Hepatocyte (in vitro differentiated cells): ENCODE results near the gene MS4A4E.

ENCODE experiments used
- EZH2 ChIP-seq: fragments of 200-600 bp; sonication (generic); IDR thresholded peaks from 2 replicates; pipeline ENCODE4 v1.6.1; 2016; ENCODE audit warnings: antibody characterized with exemption, mild to moderate bottlenecking, borderline replicate concordance
- TF ChIP-seq, protein P1 (sequence below): fragments of 200-600 bp; sonication (generic); IDR thresholded peaks from 2 replicates; pipeline ENCODE4 v1.5.1; 2016; ENCODE audit warnings: antibody characterized with exemption, mild to moderate bottlenecking; ENCODE audit not compliant: poor library complexity

DNA sequence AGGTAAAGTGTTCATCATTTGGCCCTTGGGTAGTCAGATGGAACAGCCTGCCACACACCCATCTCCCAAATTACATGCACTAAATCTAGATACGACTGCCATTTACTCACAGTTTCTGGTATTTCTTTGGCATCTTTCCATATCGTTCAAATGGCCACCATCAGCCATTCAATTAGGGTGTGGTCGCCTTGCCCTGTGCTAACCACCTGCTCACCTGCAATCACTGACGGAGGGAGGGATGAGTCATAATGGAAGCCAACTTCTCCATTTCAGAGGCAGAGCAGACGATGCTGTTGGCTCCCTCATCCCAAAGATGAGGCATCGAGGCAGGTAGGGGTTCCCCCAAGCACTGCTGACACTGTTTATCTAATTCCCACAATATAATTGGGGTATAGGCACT is 74.6 kb downstream of the MS4A4E start:
- TF ChIP-seq, protein P1, sequence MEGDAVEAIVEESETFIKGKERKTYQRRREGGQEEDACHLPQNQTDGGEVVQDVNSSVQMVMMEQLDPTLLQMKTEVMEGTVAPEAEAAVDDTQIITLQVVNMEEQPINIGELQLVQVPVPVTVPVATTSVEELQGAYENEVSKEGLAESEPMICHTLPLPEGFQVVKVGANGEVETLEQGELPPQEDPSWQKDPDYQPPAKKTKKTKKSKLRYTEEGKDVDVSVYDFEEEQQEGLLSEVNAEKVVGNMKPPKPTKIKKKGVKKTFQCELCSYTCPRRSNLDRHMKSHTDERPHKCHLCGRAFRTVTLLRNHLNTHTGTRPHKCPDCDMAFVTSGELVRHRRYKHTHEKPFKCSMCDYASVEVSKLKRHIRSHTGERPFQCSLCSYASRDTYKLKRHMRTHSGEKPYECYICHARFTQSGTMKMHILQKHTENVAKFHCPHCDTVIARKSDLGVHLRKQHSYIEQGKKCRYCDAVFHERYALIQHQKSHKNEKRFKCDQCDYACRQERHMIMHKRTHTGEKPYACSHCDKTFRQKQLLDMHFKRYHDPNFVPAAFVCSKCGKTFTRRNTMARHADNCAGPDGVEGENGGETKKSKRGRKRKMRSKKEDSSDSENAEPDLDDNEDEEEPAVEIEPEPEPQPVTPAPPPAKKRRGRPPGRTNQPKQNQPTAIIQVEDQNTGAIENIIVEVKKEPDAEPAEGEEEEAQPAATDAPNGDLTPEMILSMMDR = no peak
- TF ChIP-seq EZH2 = no peak
